Measurements from ENCODE around the gene TCERG1L.

DNA sequence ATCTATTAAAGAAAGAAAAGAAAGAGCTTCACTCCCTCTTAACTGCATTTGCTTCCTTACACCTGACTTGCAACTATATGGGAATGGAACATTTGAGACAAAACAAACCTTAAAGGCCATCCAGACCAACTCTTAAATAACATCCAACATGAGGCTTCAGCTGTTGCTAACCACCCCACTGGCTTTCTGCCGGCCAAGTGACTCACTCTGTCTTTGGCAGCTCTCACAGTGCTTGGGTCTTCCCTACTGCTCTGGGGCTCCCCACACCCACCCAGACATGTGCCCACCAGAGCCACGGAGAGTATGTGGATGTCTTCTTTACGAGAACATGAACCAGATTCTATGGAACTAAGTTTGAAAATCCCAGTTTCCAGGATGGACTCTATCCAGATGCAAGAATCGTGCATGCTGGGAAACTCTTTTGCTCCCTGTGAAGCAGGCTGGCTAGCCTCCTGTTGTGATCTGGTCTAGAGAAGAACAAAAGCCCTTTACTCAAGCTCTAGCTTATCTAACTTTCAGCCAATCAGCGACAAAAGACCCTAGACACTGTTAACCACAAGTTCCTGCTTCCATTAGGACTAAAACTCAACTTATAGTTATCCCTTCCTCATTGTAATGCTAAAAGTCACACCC is 245.7 kb downstream of the TCERG1L start:
- TF ChIP-seq POLR2A (IDR thresholded peaks at IDR 0.05; ENCODE audit: low read depth, low read length) (no peak), POLR2AphosphoS5 (IDR thresholded peaks at IDR 0.05; ENCODE audit: low read depth, low read length) (no peak)
